ENCODE measurements around the gene BAHCC1. TPM values are rescaled to one million over a fixed set of nuclear protein-coding genes. Genes with fewer than 3 reads are reported as not detected.
A peak's percentile ranks its signal among the peaks of the same experiment; 100 is the strongest.

The BAHCC1 gene
- total and polyA plus RNA-seq, 2 of the 8 experiments (the other 6 are each of a cell fraction or from before 2014, with no cell fraction given) = 0.26 to 0.58 TPM

DNA sequence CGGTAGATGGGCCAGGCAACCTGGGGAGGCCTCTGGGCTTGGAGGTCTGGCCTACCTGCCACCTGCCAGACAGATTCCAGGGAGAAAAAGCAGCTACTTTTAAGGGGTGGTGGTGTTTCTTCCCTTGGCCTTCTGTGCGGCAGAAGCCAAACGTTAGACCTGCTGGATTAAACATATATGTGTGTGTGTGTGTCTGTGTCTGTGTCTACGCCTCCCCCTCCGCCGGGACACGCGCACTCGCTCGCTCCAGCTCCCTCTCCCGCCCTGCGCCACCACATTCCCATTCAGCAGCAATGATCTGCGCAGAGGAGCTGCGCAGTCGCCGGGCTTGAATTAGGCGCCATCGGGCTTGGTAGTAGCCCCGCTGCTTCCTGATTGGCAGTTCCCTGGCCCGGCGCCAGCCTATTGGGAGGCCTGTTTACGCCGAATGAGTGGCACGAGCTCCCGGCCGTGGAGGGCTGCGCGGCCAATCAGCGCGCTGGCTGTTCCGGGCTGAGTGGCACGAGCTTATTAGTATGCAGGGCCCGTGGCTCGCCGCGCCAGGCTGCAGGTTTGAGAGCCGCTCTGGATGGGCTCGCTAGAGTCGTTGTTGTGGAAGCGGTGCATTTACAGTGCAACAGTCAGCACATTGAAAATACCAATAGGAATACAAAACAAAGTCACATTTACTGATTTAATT is at the start of gene BAHCC1 (continued):
- TF ChIP-seq POLR2A (IDR thresholded peaks at IDR 0.05; ENCODE audit: control extremely low read depth in 1 of 2, low read depth in 2 of 2, low read length in 2 of 2) (no peak), GTF2F1 (IDR thresholded peaks at IDR 0.05; ENCODE audit: borderline replicate concordance, low read depth, low read length) (no peak), CHD1 (IDR thresholded peaks at IDR 0.05; ENCODE audit: low read depth, low read length) (no peak), TAF7 (optimal IDR thresholded peaks at IDR 0.05; ENCODE audit: borderline replicate concordance, low read depth, low read length) (no peak), FOSL1 (IDR thresholded peaks at IDR 0.05; ENCODE audit: insufficient read depth, low read depth, low read length) (no peak), ASH2L (IDR thresholded peaks at IDR 0.05; ENCODE audit: low read length) (no peak), SIX5 (IDR thresholded peaks at IDR 0.05; ENCODE audit: low read depth, low read length) (no peak), SP4 (IDR thresholded peaks at IDR 0.05; ENCODE audit: low read length) (no peak), BRCA1 (IDR thresholded peaks at IDR 0.05; ENCODE audit: low read depth, low read length) (no peak), EGR1 (IDR thresholded peaks at IDR 0.05; ENCODE audit: borderline replicate concordance, low read depth, low read length) (no peak), TEAD4 (IDR thresholded peaks at IDR 0.05; ENCODE audit: low read depth, low read length) (no peak), SIRT6 (IDR thresholded peaks at IDR 0.05; ENCODE audit: low read length) (no peak), BCL11A (IDR thresholded peaks at IDR 0.05; ENCODE audit: low read depth in 2 of 2, low read length in 2 of 2) (no peak), POU5F1 (IDR thresholded peaks at IDR 0.05; ENCODE audit: low read depth, low read length) (no peak), CREB1 (IDR thresholded peaks at IDR 0.05) (peak; percentile 62), TAF1 (IDR thresholded peaks at IDR 0.05; ENCODE audit: low read depth, low read length) (0 out of 2 replicates have a peak, but pooled peaks have one; percentile 10), TBP (IDR thresholded peaks at IDR 0.05; ENCODE audit: low read depth, low read length) (peak; percentile 32; the same call in 1 of the 2 replicates), RAD21 (IDR thresholded peaks at IDR 0.05 in 1 of 2, conservative IDR thresholded peaks at IDR 0.05 in 1 of 2; ENCODE audit: low read depth in 2 of 2, low read length in 2 of 2) (no peak), RNF2 (IDR thresholded peaks at IDR 0.05; ENCODE audit: borderline replicate concordance, low read depth, low read length, missing control alignments, poor library complexity, severe bottlenecking) (no peak), RBBP5 (IDR thresholded peaks at IDR 0.05; ENCODE audit: borderline replicate concordance, low read depth, low read length) (no peak), CHD2 (IDR thresholded peaks at IDR 0.05; ENCODE audit: low read length) (peak; percentile 69; the same call in 1 of the 2 replicates), NANOG (IDR thresholded peaks at IDR 0.05; ENCODE audit: insufficient read depth, low read depth, low read length, poor library complexity, severe bottlenecking) (no peak), HDAC6 (IDR thresholded peaks at IDR 0.05; ENCODE audit: low read depth, low read length) (no peak)

All from H1 (cell line).